Esophagus squamous epithelium (tissue), 4 donors: Measurements from ENCODE around the gene NXT1.

Source experiments
- POLR2A ChIP-seq, 4 donors: fragments of 450-650 bp; IDR thresholded peaks; one replicate each; pipeline ENCODE4 v1.6.1; 2017; ENCODE audit warnings: antibody characterized with exemption in 4 of 4, mild to moderate bottlenecking in 4 of 4, moderate library complexity in 3 of 4
- TF ChIP-seq, protein P1 (sequence below), 6 experiments: fragments of 450-650 bp in 4 of 6; fragments of 200-600 bp in 2 of 6; sonication (generic) in 2 of 6; IDR thresholded peaks; one replicate each; pipeline ENCODE4 v1.5.1; 2016 to 2019; ENCODE audit warnings: antibody characterized with exemption in 6 of 6, mild to moderate bottlenecking in 4 of 6, moderate library complexity in 4 of 6

DNA sequence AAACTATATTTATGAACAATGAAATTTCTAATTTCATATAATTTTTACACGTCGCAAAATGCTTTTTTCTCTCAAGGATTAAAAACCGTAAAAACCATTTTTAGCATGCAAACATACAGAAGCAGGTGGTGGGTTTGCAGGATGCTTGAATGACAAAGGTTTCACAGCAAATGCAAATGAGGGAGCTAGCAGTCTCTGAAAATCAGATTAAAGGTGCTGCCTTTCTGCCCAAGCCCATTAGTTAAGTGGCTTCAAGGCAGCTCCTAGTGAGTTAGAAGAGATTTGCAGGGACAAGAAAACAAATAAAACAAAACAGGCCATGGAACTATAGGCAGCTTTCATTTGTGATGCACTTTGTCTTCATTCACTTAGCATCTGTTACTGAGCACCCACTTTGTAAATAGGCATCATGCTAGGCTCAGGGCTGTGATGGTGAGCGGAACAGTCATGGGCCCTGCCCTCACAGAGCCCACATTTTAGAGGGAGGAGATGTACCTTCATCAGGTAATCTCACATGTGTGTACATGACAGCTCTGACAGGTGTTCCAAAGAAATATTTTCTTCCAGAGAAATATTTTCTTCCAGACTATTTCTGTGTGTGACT lies 41.2 kb downstream of the NXT1 start:
- TF ChIP-seq, protein P1, sequence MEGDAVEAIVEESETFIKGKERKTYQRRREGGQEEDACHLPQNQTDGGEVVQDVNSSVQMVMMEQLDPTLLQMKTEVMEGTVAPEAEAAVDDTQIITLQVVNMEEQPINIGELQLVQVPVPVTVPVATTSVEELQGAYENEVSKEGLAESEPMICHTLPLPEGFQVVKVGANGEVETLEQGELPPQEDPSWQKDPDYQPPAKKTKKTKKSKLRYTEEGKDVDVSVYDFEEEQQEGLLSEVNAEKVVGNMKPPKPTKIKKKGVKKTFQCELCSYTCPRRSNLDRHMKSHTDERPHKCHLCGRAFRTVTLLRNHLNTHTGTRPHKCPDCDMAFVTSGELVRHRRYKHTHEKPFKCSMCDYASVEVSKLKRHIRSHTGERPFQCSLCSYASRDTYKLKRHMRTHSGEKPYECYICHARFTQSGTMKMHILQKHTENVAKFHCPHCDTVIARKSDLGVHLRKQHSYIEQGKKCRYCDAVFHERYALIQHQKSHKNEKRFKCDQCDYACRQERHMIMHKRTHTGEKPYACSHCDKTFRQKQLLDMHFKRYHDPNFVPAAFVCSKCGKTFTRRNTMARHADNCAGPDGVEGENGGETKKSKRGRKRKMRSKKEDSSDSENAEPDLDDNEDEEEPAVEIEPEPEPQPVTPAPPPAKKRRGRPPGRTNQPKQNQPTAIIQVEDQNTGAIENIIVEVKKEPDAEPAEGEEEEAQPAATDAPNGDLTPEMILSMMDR (IDR thresholded peaks at IDR 0.05), result no peak
- TF ChIP-seq POLR2A (IDR thresholded peaks at IDR 0.05), result no peak
